Vagina (tissue), 2 donors: ENCODE measurements around the gene DENND2D.

ENCODE experiments used
- CTCF ChIP-seq, 3 experiments: fragments of 450-650 bp in 2 of 3; fragments of 200-600 bp in 1 of 3; sonication (generic) in 1 of 3; IDR thresholded peaks; one replicate each; pipeline ENCODE4 v1.5.1; 2017 to 2019; ENCODE audit warnings: antibody characterized with exemption in 3 of 3, mild to moderate bottlenecking in 2 of 3, moderate library complexity in 2 of 3
- POLR2A ChIP-seq, 2 donors: fragments of 450-650 bp; IDR thresholded peaks; one replicate each; pipeline ENCODE4 v1.6.1; 2017; ENCODE audit warnings: antibody characterized with exemption in 2 of 2, mild to moderate bottlenecking in 2 of 2, moderate library complexity in 2 of 2
- POLR2AphosphoS5 ChIP-seq, 2 donors: sonication (generic); formaldehyde crosslinking; IDR thresholded peaks; one replicate each; pipeline ENCODE4 v1.9.0; 2017; ENCODE audit warnings: antibody characterized with exemption in 2 of 2, mild to moderate bottlenecking in 2 of 2, low read depth in 1 of 2; ENCODE audit not compliant: insufficient read depth in 1 of 2

DNA sequence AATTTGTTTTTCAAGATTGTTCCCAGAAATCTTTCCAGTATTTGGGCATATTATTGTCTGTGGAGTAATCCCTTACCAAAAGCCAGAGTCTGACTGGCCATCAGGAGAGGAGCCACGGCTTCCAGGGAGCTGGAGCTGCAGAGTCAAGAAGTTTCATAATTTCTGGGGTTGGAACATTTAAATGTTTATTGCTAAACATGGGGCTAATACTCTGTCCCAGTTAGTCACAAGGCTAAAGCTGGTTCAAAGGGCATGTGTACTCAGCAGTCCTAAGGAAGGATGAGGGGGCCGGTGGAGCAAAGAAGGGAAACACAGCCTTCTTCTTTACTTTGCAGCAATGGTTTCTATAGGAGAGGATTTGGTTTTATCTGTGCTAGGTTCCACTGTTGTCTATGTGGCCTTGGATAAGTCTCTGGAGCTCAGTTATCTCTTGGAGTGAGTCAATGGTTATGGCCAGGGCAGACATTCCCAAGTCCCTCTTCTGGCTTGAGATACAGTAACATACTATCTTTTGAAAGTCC, 9.5 kb downstream of the DENND2D start:
- TF ChIP-seq CTCF (IDR thresholded peaks at IDR 0.05) = no peak
- peak in 1 of 2 donors; percentile 42 for TF ChIP-seq POLR2AphosphoS5 (IDR thresholded peaks at IDR 0.05; ENCODE audit: insufficient read depth in 1 of 2, low read depth in 1 of 2)
- no peak for TF ChIP-seq POLR2A (IDR thresholded peaks at IDR 0.05)
